H9 (cell line): ENCODE data around the gene ASCC2. TPM values are rescaled to one million over a fixed set of nuclear protein-coding genes. Genes with fewer than 3 reads are reported as not detected.
"Not testable (repeated sequence)": the region's sequence is repeated elsewhere in the genome, so short reads cannot be mapped to it uniquely, and the experiment has no call there.

Experiments used
- DNase-seq: peaks from one replicate; pipeline ENCODE4 v3.0.0-alpha.2; 2017
- H2AFZ ChIP-seq: one replicate; pipeline ENCODE4 v1.6.1; 2013; ENCODE audit warnings: mild to moderate bottlenecking, low read length, control low read depth, moderate library complexity
- H2AK5ac ChIP-seq: 2 replicates; pipeline ENCODE4 v1.6.1; 2013; ENCODE audit warnings: low read length, control low read depth, mixed read lengths; ENCODE audit not compliant: insufficient read length
- H2BK120ac ChIP-seq: one replicate; pipeline ENCODE4 v1.6.1; 2013; ENCODE audit warnings: low read depth, mild to moderate bottlenecking, low read length, control low read depth, inconsistent platforms; ENCODE audit not compliant: poor library complexity, severe bottlenecking
- H2BK12ac ChIP-seq: 2 replicates; pipeline ENCODE4 v1.6.1; 2013; ENCODE audit warnings: low read length, control low read depth, mixed read lengths, low read depth; ENCODE audit not compliant: insufficient read length
- H2BK15ac ChIP-seq: 2 replicates; pipeline ENCODE4 v1.6.1; 2013; ENCODE audit warnings: low read depth, low read length, control low read depth
- H2BK20ac ChIP-seq: one replicate; pipeline ENCODE4 v1.6.1; 2013; ENCODE audit warnings: low read depth, mild to moderate bottlenecking, low read length, control low read depth, inconsistent platforms; ENCODE audit not compliant: poor library complexity, severe bottlenecking
- H2BK5ac ChIP-seq: 2 replicates; pipeline ENCODE4 v1.6.1; 2013; ENCODE audit warnings: low read length, control low read depth, mixed read lengths; ENCODE audit not compliant: insufficient read length
- H3K14ac ChIP-seq: 2 replicates; pipeline ENCODE4 v1.6.1; 2013; ENCODE audit warnings: low read length, control low read depth; ENCODE audit not compliant: insufficient read depth
- H3K18ac ChIP-seq: 2 replicates; pipeline ENCODE4 v1.6.1; 2013; ENCODE audit warnings: low read depth, mild to moderate bottlenecking, mixed read lengths, low read length, control low read depth; ENCODE audit not compliant: insufficient read length
- H3K23ac ChIP-seq: 2 replicates; pipeline ENCODE4 v1.6.1; 2013; ENCODE audit warnings: low read length, control low read depth, mixed read lengths, low read depth; ENCODE audit not compliant: insufficient read length
- H3K23me2 ChIP-seq: 2 replicates; pipeline ENCODE4 v1.6.1; 2013; ENCODE audit warnings: low read depth, mild to moderate bottlenecking, mixed read lengths, low read length, control low read depth; ENCODE audit not compliant: insufficient read length, poor library complexity, severe bottlenecking
- H3K27ac ChIP-seq: 2 replicates; pipeline ENCODE4 v1.5.1; 2013; ENCODE audit warnings: low read length, control low read depth, mixed read lengths, low read depth; ENCODE audit not compliant: insufficient read length
- H3K27me3 ChIP-seq: 2 replicates; pipeline ENCODE4 v1.6.1; 2013; ENCODE audit warnings: low read length, control low read depth, inconsistent platforms; ENCODE audit not compliant: insufficient read depth
- H3K4ac ChIP-seq: 2 replicates; pipeline ENCODE4 v1.6.1; 2013; ENCODE audit warnings: low read depth, mild to moderate bottlenecking, control low read depth, inconsistent platforms, low read length, moderate library complexity
- H3K4me1 ChIP-seq: 2 replicates; pipeline ENCODE4 v1.6.1; 2013; ENCODE audit warnings: low read length, control low read depth, inconsistent platforms; ENCODE audit not compliant: insufficient read depth
- H3K4me2 ChIP-seq: 2 replicates; pipeline ENCODE4 v1.6.1; 2013; ENCODE audit warnings: low read length, control low read depth, mixed read lengths; ENCODE audit not compliant: insufficient read length, insufficient read depth
- H3K56ac ChIP-seq: 2 replicates; pipeline ENCODE4 v1.6.1; 2013; ENCODE audit warnings: low read depth, mild to moderate bottlenecking, mixed read lengths, low read length, control low read depth; ENCODE audit not compliant: insufficient read length
- H3K79me1 ChIP-seq: 2 replicates; pipeline ENCODE4 v1.6.1; 2013; ENCODE audit warnings: low read depth, mild to moderate bottlenecking, moderate library complexity, low read length, control low read depth, inconsistent platforms; ENCODE audit not compliant: insufficient read depth, poor library complexity, severe bottlenecking
- H3K79me2 ChIP-seq: 2 replicates; pipeline ENCODE4 v1.6.1; 2013; ENCODE audit warnings: low read length, control low read depth, inconsistent platforms; ENCODE audit not compliant: insufficient read depth
- H3K9ac ChIP-seq: 2 replicates; pipeline ENCODE4 v1.6.1; 2013; ENCODE audit warnings: low read length, control low read depth, mixed read lengths; ENCODE audit not compliant: insufficient read length; ENCODE audit errors: extremely low read depth
- H3K9me3 ChIP-seq: one replicate; pipeline ENCODE4 v1.6.1; 2013; ENCODE audit warnings: low read depth, low read length, inconsistent platforms; ENCODE audit not compliant: control insufficient read depth
- H3T11ph ChIP-seq: one replicate; pipeline ENCODE4 v1.6.1; 2013; ENCODE audit warnings: mild to moderate bottlenecking, low read length, control low read depth, inconsistent platforms
- H4K20me1 ChIP-seq: one replicate; pipeline ENCODE4 v1.6.1; 2013; ENCODE audit not compliant: control insufficient read depth, insufficient read length, insufficient read depth
- H4K5ac ChIP-seq: 2 replicates; pipeline ENCODE4 v1.6.1; 2013; ENCODE audit warnings: low read depth, mild to moderate bottlenecking, mixed read lengths, low read length, control low read depth; ENCODE audit not compliant: insufficient read length
- H4K8ac ChIP-seq: replicated peaks from 2 replicates; pipeline ENCODE4 v1.6.1; 2013; ENCODE audit warnings: low read length, control low read depth, mixed read lengths, low read depth; ENCODE audit not compliant: insufficient read length
- H4K91ac ChIP-seq: 2 replicates; pipeline ENCODE4 v1.6.1; 2013; ENCODE audit warnings: low read depth, mild to moderate bottlenecking, moderate library complexity, mixed read lengths, low read length, control low read depth; ENCODE audit not compliant: insufficient read length
- H3K27ac Mint-ChIP-seq, 3 experiments: 2 replicates in 2 of 3; 3 replicates in 1 of 3; pipeline ENCODE4 v1.8.0; 2020 to 2021; ENCODE audit warnings: mixed read lengths in 3 of 3, mild to moderate bottlenecking in 1 of 3, moderate library complexity in 1 of 3
- H3K27me3 Mint-ChIP-seq: 2 replicates; pipeline ENCODE4 v1.8.0; 2021; ENCODE audit warnings: low read depth, mild to moderate bottlenecking, moderate library complexity, mixed read lengths
- H3K36me3 Mint-ChIP-seq, 3 experiments: 2 replicates in 2 of 3; 3 replicates in 1 of 3; pipeline ENCODE4 v1.8.0; 2020 to 2021; ENCODE audit warnings: low read depth in 3 of 3, mixed read lengths in 3 of 3; ENCODE audit not compliant: insufficient read depth in 1 of 3
- H3K4me1 Mint-ChIP-seq, 2 experiments: 2 replicates each; pipeline ENCODE4 v1.8.0; 2020; ENCODE audit warnings: mixed read lengths in 2 of 2
- H3K4me3 Mint-ChIP-seq, 2 experiments: 2 replicates in 1 of 2; 3 replicates in 1 of 2; pipeline ENCODE4 v1.8.0; 2020 to 2021; ENCODE audit warnings: mild to moderate bottlenecking in 2 of 2, mixed read lengths in 2 of 2, moderate library complexity in 1 of 2
- H3K9me3 Mint-ChIP-seq, 2 experiments: 2 replicates in 1 of 2; 3 replicates in 1 of 2; pipeline ENCODE4 v1.8.0; 2020; ENCODE audit warnings: mild to moderate bottlenecking in 2 of 2, mixed read lengths in 2 of 2, moderate library complexity in 1 of 2
- CTCF ChIP-seq: fragments of 200-600 bp; sonication (generic); conservative IDR thresholded peaks from 3 replicates; pipeline ENCODE4 v1.8.0; 2021; ENCODE audit warnings: antibody characterized with exemption, mild to moderate bottlenecking
- WGBS: extraction: QIAGEN DNeasy Blood & Tissue Kit; methylation state at CpG from one replicate; pipeline ENCODE4 v1.1.7; 2013; ENCODE audit warnings: missing lambda C conversion rate, low lambda C conversion rate, mixed read lengths; ENCODE audit not compliant: insufficient read length; ENCODE audit errors: extremely low coverage; 5-methylcytosine and 5-hydroxymethylcytosine counted together
- total RNA-seq: library from RNA; stranded (reverse); gene quantifications from 2 replicates; pipeline ENCODE4 v1.2.1, GENCODE V29; 2021

Gene ASCC2
- total RNA-seq, 1 experiment from 2014 or later, result 48.2 TPM

DNA sequence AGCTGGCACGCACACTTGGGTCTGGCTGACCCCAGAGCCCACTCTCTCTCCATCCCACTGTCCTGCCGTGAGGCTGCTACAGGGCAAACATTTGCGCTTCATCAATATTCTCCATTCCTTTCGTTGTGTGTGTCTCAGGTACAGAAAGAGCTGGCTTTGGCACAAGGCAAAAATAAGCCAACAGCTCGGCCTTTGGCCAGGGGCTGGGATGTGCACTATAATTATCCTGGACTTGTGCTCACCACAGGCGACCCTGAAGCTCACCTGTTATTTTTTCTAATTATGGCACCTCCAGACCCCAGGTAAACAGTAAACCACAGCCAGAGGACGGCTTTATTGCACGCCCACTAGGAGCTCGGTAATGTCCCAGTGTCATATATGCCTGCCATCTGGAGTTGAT is 82.2 kb downstream of the ASCC2 start:
- TF ChIP-seq CTCF, result no peak
- Histone ChIP-seq H2AK5ac (no peak overlapping the region), H3T11ph (no peak overlapping the region), H3K4ac (no peak overlapping the region), H3K4me2 (no peak overlapping the region), H2BK5ac (no peak overlapping the region), H2BK20ac (no peak overlapping the region), H3K56ac (no peak overlapping the region), H3K9ac (no peak overlapping the region), H3K27ac (no peak overlapping the region), H3K23ac (no peak overlapping the region), H3K27me3 (no peaks in the 10 kb centered on the region), H3K18ac (no peak overlapping the region), H2BK120ac (no peak overlapping the region), H3K79me2 (no peaks in the 10 kb centered on the region), H4K8ac (no peak overlapping the region), H2BK15ac (no peak overlapping the region), H4K91ac (no peak overlapping the region), H4K5ac (no peak overlapping the region), H3K23me2 (no peaks in the 10 kb centered on the region), H2AFZ (no peak overlapping the region), H2BK12ac (no peak overlapping the region), H3K9me3 (no peaks in the 10 kb centered on the region), H3K4me1 (no peaks in the 10 kb centered on the region), H3K79me1 (no peaks in the 10 kb centered on the region), H4K20me1 (no peaks in the 10 kb centered on the region), H3K14ac (no peak overlapping the region; the same call in 1 of the 2 replicates)
- no peaks in the 10 kb centered on the region for H3K9me3 Mint-ChIP-seq
- peaks cover 5 to 13% of the 10 kb centered on the region in 2 experiments for H3K4me1 Mint-ChIP-seq
- H3K27ac Mint-ChIP-seq, result peak overlapping the region in 1 of 3 experiments; percentile 72; a peak in 1 of 7 replicates
- no peaks in the 10 kb centered on the region for H3K36me3 Mint-ChIP-seq
- no CpG with 5 or more reads among the region's 9 CpGs for WGBS
- no peaks in the 10 kb centered on the region; the same call in 1 of the 2 replicates for H3K27me3 Mint-ChIP-seq
- DNase-seq, result no peak
- no peak overlapping the region for H3K4me3 Mint-ChIP-seq

DNA sequence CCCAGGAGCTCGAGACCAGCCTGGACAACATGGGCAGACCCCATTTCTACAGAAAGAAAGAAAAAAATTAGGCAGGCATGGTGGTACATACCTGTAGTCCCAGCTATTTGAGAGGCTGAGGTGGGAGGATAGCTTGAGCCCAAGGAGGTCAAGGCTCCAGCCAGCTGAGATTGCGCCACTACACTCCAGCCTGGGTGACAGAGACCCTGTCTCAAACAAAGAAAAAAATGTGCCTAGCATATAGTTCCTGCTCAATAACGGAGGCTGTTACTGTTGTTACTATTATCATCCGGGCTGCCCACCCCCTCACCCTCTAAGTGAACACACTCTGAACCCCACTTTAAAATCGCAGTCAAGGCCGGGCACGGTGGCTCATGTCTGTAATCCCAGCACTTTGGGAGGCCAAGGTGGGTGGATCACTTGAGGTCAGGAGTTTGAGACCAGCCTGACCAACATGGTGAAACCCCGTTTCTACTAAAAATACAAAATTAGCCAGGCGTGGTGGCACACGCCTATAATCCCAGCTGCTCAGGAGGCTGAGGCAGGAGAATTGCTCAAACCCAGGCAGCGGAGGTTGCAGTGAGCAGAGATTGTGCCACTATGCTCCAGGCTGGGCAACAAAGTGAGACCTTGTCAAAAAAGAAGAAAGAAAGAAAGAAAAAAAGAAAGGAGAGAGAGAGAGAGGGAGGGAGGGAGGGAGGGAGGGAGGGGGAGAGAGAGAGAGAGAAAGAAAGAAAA is 83.2 kb downstream of the ASCC2 start:
- not testable (repeated sequence) for DNase-seq, H3K27ac Mint-ChIP-seq
- no CpG with 5 or more reads among the region's 11 CpGs for WGBS

More for the DNA sequence above, 83.2 kb downstream of the ASCC2 start:
- H2BK12ac ChIP-seq, H3K18ac ChIP-seq, H3K27me3 Mint-ChIP-seq, H3K56ac ChIP-seq, H2AK5ac ChIP-seq, H3K14ac ChIP-seq, H3K9me3 Mint-ChIP-seq, H3K4me3 Mint-ChIP-seq, H2AFZ ChIP-seq, H3K4me1 ChIP-seq, H3K4me2 ChIP-seq, H2BK120ac ChIP-seq, H3K79me2 ChIP-seq, H2BK15ac ChIP-seq, H3T11ph ChIP-seq, H3K9me3 ChIP-seq, H3K9ac ChIP-seq, H3K4ac ChIP-seq, H4K91ac ChIP-seq, H3K27me3 ChIP-seq, H4K20me1 ChIP-seq, H2BK5ac ChIP-seq, H3K27ac ChIP-seq, H3K23ac ChIP-seq, H2BK20ac ChIP-seq, H3K23me2 ChIP-seq, H4K5ac ChIP-seq, H3K79me1 ChIP-seq, H3K36me3 Mint-ChIP-seq, H4K8ac ChIP-seq: not testable (repeated sequence)
- H3K4me1 Mint-ChIP-seq, result peaks cover 5 to 13% of the 10 kb centered on the region in 2 experiments
